ENCODE results near the gene BCL2L1. TPM values are rescaled to one million over a fixed set of nuclear protein-coding genes. Genes with fewer than 3 reads are reported as not detected.
A peak's percentile ranks its signal among the peaks of the same experiment; 100 is the strongest.

BCL2L1 gene
- total and polyA plus RNA-seq, 10 donors = 18.7 to 167 (median 87.6) TPM

GRCh38 chr20:31663838-31664695 is 58.6 kb downstream of the BCL2L1 start:
- Histone ChIP-seq H3K27me3 (replicated peaks in 1 of 7) (no peaks in the 10 kb centered on the region), H3K27ac (peak overlapping the region; percentile 35 to 95 (median 68)), H3K4me1 (peaks cover 24 to 78% (median 69%) of the 10 kb centered on the region in 6 donors), H3K9me3 (no peaks in the 10 kb centered on the region), H3K36me3 (peaks cover 0 to 40% (median 11%) of the 10 kb centered on the region in 6 donors), H3K4me3 (no peak overlapping the region)
- intact Hi-C loops (cut with DNase I; ENCODE audit: low total_unique reads) = no loop called here
- no peak for DNase-seq
- TF ChIP-seq POLR2A (IDR thresholded peaks at IDR 0.05) (no peak), CTCF (IDR thresholded peaks at IDR 0.05 in 8 of 11, conservative IDR thresholded peaks at IDR 0.05 in 3 of 11) (no peak)
- WGBS, 5 donors = 71 to 82% (median 75%) methylated on average over 9 to 11 of the region's 11 CpGs

- H3K4me1 ChIP-seq = peaks cover 24 to 72% (median 64%) of the 10 kb centered on the region in 6 donors
- no peak overlapping the region for H3K4me3 ChIP-seq
- no peaks in the 10 kb centered on the region for H3K27me3 ChIP-seq (replicated peaks in 1 of 7)
- DNase-seq = no peak
- intact Hi-C loops (cut with DNase I; ENCODE audit: low total_unique reads) = no loop called here
- no peaks in the 10 kb centered on the region for H3K9me3 ChIP-seq
- peak overlapping the region in 6 of 8 donors; percentile 37 to 95 (median 83) for H3K27ac ChIP-seq
- H3K36me3 ChIP-seq = peaks cover 0 to 36% (median 11%) of the 10 kb centered on the region in 6 donors
- WGBS, 5 donors = 92 to 96% (median 95%) methylated on average over 2 of the region's 2 CpGs
- TF ChIP-seq POLR2AphosphoS5 (IDR thresholded peaks at IDR 0.05) (no peak), POLR2A (IDR thresholded peaks at IDR 0.05) (no peak), CTCF (IDR thresholded peaks at IDR 0.05 in 8 of 11, conservative IDR thresholded peaks at IDR 0.05 in 3 of 11) (no peak)
These were observed 59.2 kb downstream of the BCL2L1 start for GRCh38 chr20:31663524-31663837.

- TF ChIP-seq CTCF (IDR thresholded peaks at IDR 0.05 in 8 of 11, conservative IDR thresholded peaks at IDR 0.05 in 3 of 11) (no peak), POLR2A (IDR thresholded peaks at IDR 0.05) (no peak), POLR2AphosphoS5 (IDR thresholded peaks at IDR 0.05) (no peak)
- peaks cover 0 to 36% (median 11%) of the 10 kb centered on the region in 6 donors for H3K36me3 ChIP-seq
- 67 to 79% (median 70%) methylated on average over 6 of the region's 6 CpGs for WGBS, 5 donors
- intact Hi-C loops (cut with DNase I; ENCODE audit: low total_unique reads) = no loop called here
- H3K9me3 ChIP-seq = no peaks in the 10 kb centered on the region
- peak overlapping the region in 1 of 8 donors; percentile 67 for H3K4me3 ChIP-seq
- H3K4me1 ChIP-seq = peaks cover 21 to 62% (median 53%) of the 10 kb centered on the region in 6 donors
- no peak for DNase-seq
- H3K27me3 ChIP-seq (replicated peaks in 1 of 7) = no peaks in the 10 kb centered on the region
- peak overlapping the region in 7 of 8 donors; percentile 30 to 83 (median 76) for H3K27ac ChIP-seq
These were observed 60.3 kb downstream of the BCL2L1 start for GRCh38 chr20:31662372-31662854.
